Ishikawa (cell line): Measurements from ENCODE around the gene U2AF2.

ENCODE experiments used
- CEBPB ChIP-seq: IDR thresholded peaks from 2 replicates; pipeline ENCODE4 v1.6.1; 2012
- CREB1 ChIP-seq: IDR thresholded peaks from 2 replicates; pipeline ENCODE4 v1.6.1; 2012; ENCODE audit warnings: low read depth
- EGR1 ChIP-seq: IDR thresholded peaks from 2 replicates; pipeline ENCODE4 v1.6.1; 2012
- EP300 ChIP-seq: IDR thresholded peaks from 2 replicates; pipeline ENCODE4 v1.6.1; 2012; ENCODE audit warnings: borderline replicate concordance
- FOXM1 ChIP-seq: IDR thresholded peaks from 2 replicates; pipeline ENCODE4 v1.6.1; 2012; ENCODE audit warnings: low read depth, borderline replicate concordance
- RAD21 ChIP-seq: IDR thresholded peaks from 2 replicates; pipeline ENCODE4 v1.6.1; 2012; ENCODE audit warnings: low read depth
- REST ChIP-seq: IDR thresholded peaks from 2 replicates; pipeline ENCODE4 v1.6.1; 2012; ENCODE audit warnings: low read depth, mild to moderate bottlenecking
- TAF1 ChIP-seq: IDR thresholded peaks from 2 replicates; pipeline ENCODE4 v1.6.1; 2012; ENCODE audit warnings: low read depth, mild to moderate bottlenecking
- YY1 ChIP-seq: IDR thresholded peaks from 2 replicates; pipeline ENCODE4 v1.6.1; 2012; ENCODE audit warnings: low read depth
- ZBTB7A ChIP-seq: IDR thresholded peaks from 2 replicates; pipeline ENCODE4 v1.6.1; 2012; ENCODE audit warnings: low read depth

GRCh38 chr19:55614711-55615542 lies 39.9 kb upstream of the U2AF2 start:
- TF ChIP-seq CREB1 (no peak), YY1 (no peak), EGR1 (no peak), CEBPB (no peak), FOXM1 (no peak), RAD21 (no peak), REST (no peak), EP300 (no peak), ZBTB7A (no peak), TAF1 (no peak)
